ENCODE measurements around the gene CHST5.
A peak's percentile ranks its signal among the peaks of the same experiment; 100 is the strongest.

Gene CHST5

GRCh38 chr16:75506107-75506506 lies 29.8 kb downstream of the CHST5 start:
- DNase-seq (ENCODE audit: low read depth, low spot score) = no peak

GRCh38 chr16:75503801-75504200 lies 32.1 kb downstream of the CHST5 start:
- no peak for DNase-seq (ENCODE audit: low read depth, low spot score)

- DNase-seq (ENCODE audit: low read depth, low spot score) = no peak
Measured at GRCh38 chr16:75502916-75503605, 32.8 kb downstream of the CHST5 start.

DNA sequence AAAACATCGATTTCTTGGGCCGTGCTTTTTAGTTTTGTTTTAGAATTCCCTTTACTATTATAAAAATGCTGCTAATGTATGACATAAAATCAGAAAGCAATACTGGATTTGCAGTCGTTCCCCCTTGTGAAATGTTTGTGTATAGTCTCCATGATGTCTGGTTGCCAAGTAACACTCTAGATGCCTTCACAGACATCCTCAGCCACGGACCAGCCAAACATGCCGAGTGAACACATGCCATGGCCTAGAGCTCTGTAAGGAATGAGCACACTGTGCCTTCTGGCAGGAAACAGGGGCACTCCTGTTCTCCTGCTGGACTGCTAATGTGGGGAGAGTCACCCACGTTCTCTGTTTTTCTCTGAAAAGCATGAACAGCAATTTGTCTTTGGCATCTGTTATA lies 34.1 kb downstream of the CHST5 start:
- peak; percentile 67 for DNase-seq (ENCODE audit: low read depth, low spot score)

DNA sequence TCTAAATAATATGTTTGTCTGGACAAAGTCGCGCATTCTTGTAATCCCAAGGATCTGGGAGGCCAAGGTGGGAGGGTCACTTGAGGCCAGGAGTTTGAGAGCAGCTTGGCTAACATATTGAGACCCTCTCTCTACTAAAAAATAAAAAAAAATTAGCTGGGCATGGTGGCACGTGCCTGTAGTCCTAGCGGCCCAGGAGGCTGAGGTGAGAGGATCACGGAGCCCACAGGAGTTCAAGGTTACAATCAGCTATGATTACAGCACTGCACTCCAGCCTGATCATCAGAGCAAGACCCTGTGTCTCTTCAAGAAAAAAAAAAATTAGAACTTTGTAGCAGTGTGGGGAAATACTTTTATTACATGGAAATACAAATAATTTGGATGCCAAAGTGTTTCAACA lies 34.5 kb downstream of the CHST5 start:
- no peak for DNase-seq (ENCODE audit: low read depth, low spot score)

GRCh38 chr16:75498605-75499322 lies 37.1 kb downstream of the CHST5 start:
- DNase-seq (ENCODE audit: low read depth, low spot score) = peak; percentile 60

DNA sequence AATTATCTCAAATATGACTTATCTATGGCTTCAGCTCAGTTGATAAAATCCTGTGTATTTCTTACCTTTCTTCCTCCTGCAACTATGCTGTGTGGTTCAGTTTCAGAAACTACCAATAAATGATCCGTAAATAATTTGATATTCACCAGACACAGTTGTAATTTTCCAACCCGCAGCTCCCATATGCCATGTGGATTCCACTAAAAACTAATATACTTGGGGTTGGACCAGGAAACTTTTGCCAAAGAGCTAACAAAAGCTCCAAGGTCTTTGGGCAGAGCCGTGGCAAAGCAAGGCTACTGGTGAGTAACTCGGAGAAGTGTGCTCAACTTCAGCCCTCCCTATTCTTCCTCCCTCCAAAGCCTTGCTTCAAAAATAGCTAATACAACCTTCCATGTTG lies 38.4 kb downstream of the CHST5 start:
- DNase-seq (ENCODE audit: low read depth, low spot score) = no peak

- peak; percentile 65 for DNase-seq (ENCODE audit: low read depth, low spot score)
Measured at GRCh38 chr16:75495076-75495674, 40.7 kb downstream of the CHST5 start, which contains the start of gene CHST6. TSS of gene CHST6 (minus strand) at chr16:75495441. CDS start at chr16:75479828, 15,613 bp downstream.

GRCh38 chr16:75494661-75495075 lies 41.2 kb downstream of the CHST5 start:
- no peak for DNase-seq (ENCODE audit: low read depth, low spot score)

- no peak for DNase-seq (ENCODE audit: low read depth, low spot score)
Measured at GRCh38 chr16:75494184-75494583, 41.7 kb downstream of the CHST5 start.

DNA sequence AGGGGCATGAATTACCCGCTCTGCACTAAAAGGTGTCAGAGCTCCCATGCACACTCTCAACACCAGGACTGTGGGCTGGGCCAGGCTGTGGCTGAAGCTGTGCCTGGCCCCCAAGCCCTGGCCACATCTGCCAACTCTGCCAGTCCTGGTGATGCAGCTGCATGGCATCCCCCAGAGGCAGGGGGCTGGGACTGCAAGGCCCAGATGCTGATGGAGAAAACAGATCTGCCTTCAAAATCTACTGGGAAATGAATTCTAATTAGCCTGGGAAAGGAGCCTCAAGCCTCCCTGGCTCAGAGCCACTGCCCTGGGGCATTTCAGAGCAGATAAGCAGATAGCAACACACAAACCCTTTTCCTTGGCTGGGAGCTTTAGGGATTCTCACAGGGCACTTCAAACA lies 44.0 kb downstream of the CHST5 start:
- DNase-seq (ENCODE audit: low read depth, low spot score) = peak; percentile 73

GRCh38 chr16:75488322-75488721 lies 47.6 kb downstream of the CHST5 start:
- DNase-seq (ENCODE audit: low read depth, low spot score) = no peak

DNA sequence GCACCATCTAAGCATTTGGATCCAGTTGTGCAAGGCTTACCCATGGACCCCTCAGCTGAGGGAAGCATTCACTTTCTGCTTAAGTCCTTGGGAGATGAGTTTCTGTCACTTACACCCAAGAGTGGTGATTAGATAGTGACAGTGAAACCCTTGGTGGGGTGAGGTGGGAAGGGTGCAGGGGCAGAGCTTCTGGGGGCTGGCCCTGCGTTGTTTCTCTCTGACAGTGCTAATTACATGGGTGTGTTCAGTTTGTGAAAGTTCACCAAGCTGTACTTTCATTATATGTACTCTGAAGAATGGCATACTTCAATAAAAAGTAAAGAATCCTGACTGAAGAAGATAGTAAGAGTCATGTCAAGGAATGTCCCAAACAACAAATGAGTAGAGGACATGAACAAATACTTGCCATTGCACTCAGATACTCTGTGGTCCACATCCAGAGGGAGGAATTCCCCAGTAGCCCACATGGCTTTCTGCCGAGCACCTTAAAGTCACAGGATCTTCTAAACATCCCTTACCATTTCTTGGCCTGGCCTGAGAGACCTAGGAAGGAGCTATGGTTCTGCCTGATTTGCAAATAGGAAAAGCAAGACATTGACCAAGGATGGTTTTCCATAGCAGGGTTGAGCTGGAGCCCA lies 49.1 kb downstream of the CHST5 start:
- peak; percentile 29 for DNase-seq (ENCODE audit: low read depth, low spot score)

GRCh38 chr16:75486014-75486675 lies 49.8 kb downstream of the CHST5 start:
- DNase-seq (ENCODE audit: low read depth, low spot score) = no peak

GRCh38 chr16:75485230-75486013 lies 50.5 kb downstream of the CHST5 start:
- no peak for DNase-seq (ENCODE audit: low read depth, low spot score)

DNA sequence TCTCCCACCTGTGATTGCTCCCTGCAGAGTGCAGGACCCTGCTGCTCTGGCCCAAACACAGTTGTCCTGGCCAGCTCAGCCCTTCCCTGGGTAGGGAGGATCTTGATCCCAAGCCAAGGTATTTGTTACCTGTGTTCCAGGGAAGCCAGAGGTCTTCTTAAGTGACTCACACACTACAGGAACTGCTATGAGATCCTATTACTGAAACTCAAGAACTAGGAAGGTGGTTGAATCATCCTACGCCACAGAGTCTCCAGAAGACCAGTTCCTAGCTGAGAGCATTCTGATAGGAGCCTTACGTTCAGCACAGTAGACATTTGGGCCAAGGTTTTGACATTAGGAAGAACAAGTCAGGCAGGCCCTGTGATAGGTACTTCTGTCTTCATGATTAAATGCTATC lies 52.7 kb downstream of the CHST5 start:
- DNase-seq (ENCODE audit: low read depth, low spot score) = peak; percentile 39

DNA sequence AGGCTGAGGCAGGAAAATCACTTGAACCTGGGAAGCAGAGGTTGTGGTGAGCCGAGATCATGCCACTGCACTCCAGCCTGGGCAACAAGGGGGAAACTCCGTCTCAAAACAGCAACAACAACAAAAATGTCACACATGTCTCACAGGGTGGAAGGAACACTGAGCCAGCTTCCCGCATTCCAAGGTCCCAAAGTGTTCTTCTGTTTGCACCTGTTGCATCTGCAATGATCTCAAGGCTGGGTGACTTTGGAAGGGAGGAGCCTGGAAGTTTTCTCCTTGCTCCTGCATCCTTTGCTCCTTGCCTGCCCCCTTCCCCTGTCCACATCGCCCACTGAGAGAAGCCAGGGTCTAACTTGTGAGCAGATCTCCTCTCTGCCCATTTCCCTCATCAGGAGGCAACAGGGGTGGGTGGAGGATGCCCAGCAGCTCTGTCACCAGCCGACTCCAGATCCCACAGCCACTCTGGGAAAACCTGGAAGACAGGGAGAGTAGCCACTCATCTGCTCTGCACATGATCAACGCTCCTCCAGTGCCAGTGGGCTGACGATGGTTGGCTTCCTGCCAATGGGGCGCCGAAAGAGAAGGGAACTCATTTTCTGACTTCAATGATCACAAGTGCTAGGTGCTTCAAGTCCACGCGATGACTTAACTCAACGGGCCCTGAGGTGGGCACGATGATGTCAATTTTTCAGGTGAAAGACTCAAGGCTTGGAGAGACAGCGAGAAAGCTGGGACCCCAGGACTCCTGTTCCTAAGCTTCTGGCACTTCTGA lies 53.3 kb downstream of the CHST5 start:
- DNase-seq (ENCODE audit: low read depth, low spot score) = no peak

DNA sequence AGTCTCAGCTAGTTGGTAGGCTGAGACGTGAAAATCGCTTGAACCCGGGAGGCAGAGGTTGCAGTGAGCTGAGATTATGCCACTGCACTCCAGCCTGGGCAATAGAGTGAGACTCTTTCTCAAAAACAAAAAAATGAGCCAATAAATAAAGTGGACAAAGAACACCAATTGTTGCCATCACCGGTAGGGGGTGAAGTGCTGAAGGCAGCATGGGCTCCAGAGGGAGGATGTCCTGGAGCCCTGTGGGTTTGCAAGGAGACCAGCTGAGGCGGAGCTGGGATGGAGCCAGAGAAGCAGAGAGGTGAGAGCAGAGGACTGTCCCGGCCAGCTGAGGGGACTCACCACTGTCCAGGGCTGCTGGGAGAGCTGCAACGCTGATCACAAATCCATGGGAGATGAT lies 54.4 kb downstream of the CHST5 start:
- no peak for DNase-seq (ENCODE audit: low read depth, low spot score)

DNA sequence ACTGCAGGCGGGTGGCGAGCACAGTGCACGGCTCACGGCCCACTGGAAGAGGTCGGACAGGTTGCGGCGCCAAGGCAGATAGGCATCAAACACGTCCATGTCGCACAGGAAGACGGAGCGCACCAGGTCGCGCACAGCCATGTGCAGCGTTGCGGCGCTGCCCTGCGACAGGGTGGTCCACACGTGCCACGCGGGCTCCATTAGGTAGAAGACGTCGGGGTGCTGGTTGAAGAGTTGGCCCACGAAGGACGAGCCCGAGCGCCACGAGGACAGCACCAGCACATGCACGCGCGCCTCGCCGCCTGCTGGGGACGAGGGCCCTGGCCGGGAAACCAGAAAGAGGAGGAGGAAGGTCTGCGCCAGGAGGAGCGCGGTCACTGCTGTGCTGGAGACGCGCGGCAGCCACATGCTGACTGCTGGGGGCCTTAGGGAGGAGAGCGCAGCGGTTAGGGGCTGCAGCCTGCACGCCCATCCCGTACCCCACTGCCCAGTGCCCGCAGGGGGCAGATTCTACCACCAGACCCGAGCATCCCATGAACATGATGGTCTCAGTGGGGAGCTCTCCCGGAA lies 56.4 kb downstream of the CHST5 start:
- DNase-seq (ENCODE audit: low read depth, low spot score) = no peak
